D721Med (cell line): ENCODE data around the gene PHYH.

Source experiments
- DNase-seq: peaks from one replicate; pipeline ENCODE4 v3.0.0; 2011; ENCODE audit warnings: low spot score; ENCODE audit not compliant: insufficient read length
- FAIRE-seq: peaks from 2 replicates; lab custom pipeline; 2011; peaks lifted over from hg19 to GRCh38; lab: Jason Lieb, UNC
- CTCF ChIP-seq: IDR thresholded peaks from 2 replicates; pipeline ENCODE4 v1.5.1; 2012; ENCODE audit warnings: mild to moderate bottlenecking, control low read depth; ENCODE audit not compliant: insufficient read depth; ENCODE audit errors: missing control alignments

Gene PHYH

GRCh38 chr10:13306103-13306502 is 6.2 kb upstream of the PHYH start:
- no peak for TF ChIP-seq CTCF
- FAIRE-seq: no peak
- DNase-seq: no peak

GRCh38 chr10:13302821-13303555 is 3.1 kb upstream of the PHYH start:
- FAIRE-seq (no peak), DNase-seq (no peak)
- TF ChIP-seq CTCF: no peak

- FAIRE-seq (no peak), DNase-seq (no peak)
- no peak for TF ChIP-seq CTCF
Measured at GRCh38 chr10:13298748-13299436, 972 bp downstream of the PHYH start.

GRCh38 chr10:13296476-13296875 is 3.4 kb downstream of the PHYH start:
- no peak for FAIRE-seq
- DNase-seq: no peak

GRCh38 chr10:13294784-13295183 is 5.1 kb downstream of the PHYH start:
- no peak for FAIRE-seq
- DNase-seq: no peak
- TF ChIP-seq CTCF: no peak

More at GRCh38 chr10:13296476-13296875, 3.4 kb downstream of the PHYH start:
- TF ChIP-seq CTCF: no peak

- DNase-seq: no peak
- TF ChIP-seq CTCF: no peak
- no peak for FAIRE-seq
Measured at GRCh38 chr10:13291821-13292773, 7.8 kb downstream of the PHYH start.
